HG03575 (cell line): Measurements from ENCODE around the gene SLC5A3.

Experiments
- ATAC-seq: cut with Tn5 transposase; IDR thresholded peaks from one replicate; pipeline ENCODE4 v1.9.1; 2021; ENCODE audit not compliant: unreplicated experiment, insufficient number of reproducible peaks, low FRiP score; ENCODE audit errors: extremely low read depth

SLC5A3 gene

GRCh38 chr21:34092262-34092921, 19.0 kb downstream of the SLC5A3 start:
- no peak for ATAC-seq

- ATAC-seq = no peak
Observed at GRCh38 chr21:34093083-34093482, 19.7 kb downstream of the SLC5A3 start.

- no peak for ATAC-seq
Observed at GRCh38 chr21:34094949-34095348, 21.6 kb downstream of the SLC5A3 start.

GRCh38 chr21:34097442-34097841, 24.1 kb downstream of the SLC5A3 start:
- no peak for ATAC-seq

GRCh38 chr21:34100337-34100736, 27.0 kb downstream of the SLC5A3 start:
- ATAC-seq = no peak

- ATAC-seq = no peak
Observed at GRCh38 chr21:34100790-34101189, 27.4 kb downstream of the SLC5A3 start.

- ATAC-seq = no peak
Observed at GRCh38 chr21:34105947-34106541, 32.7 kb downstream of the SLC5A3 start.

- ATAC-seq = no peak
Observed at GRCh38 chr21:34107606-34108005, 34.2 kb downstream of the SLC5A3 start.

- ATAC-seq = no peak
Observed at GRCh38 chr21:34109075-34109474, 35.7 kb downstream of the SLC5A3 start.

- no peak for ATAC-seq
Observed at GRCh38 chr21:34110594-34111202, 37.3 kb downstream of the SLC5A3 start.

- no peak for ATAC-seq
Observed at GRCh38 chr21:34112316-34113033, 39.1 kb downstream of the SLC5A3 start.

- ATAC-seq = no peak
Observed at GRCh38 chr21:34113842-34114241, 40.5 kb downstream of the SLC5A3 start.

GRCh38 chr21:34115160-34115559, 41.8 kb downstream of the SLC5A3 start:
- ATAC-seq = no peak

GRCh38 chr21:34116569-34116968, 43.2 kb downstream of the SLC5A3 start:
- ATAC-seq = no peak

GRCh38 chr21:34120867-34121266, 47.5 kb downstream of the SLC5A3 start:
- ATAC-seq = no peak

- no peak for ATAC-seq
Observed at GRCh38 chr21:34122047-34122446, 48.7 kb downstream of the SLC5A3 start.
